H1 (cell line): Measurements from ENCODE around the gene TCF7L2. TPM values are rescaled to one million over a fixed set of nuclear protein-coding genes. Genes with fewer than 3 reads are reported as not detected.

ENCODE experiments used
- CTCF ChIA-PET: fragments of 300-600 bp; sonication (Branson Sonifier 250); formaldehyde crosslinking; loops from one replicate; lab custom pipeline; 2021; ENCODE audit not compliant: partially characterized antibody; lab: Charles Lee
- POLR2A ChIA-PET: fragments of 300-600 bp; sonication (Branson Sonifier 250); formaldehyde crosslinking; loops from one replicate; lab custom pipeline; 2021; ENCODE audit warnings: inconsistent platforms; ENCODE audit not compliant: partially characterized antibody; lab: Charles Lee
- DNase-seq, 2 experiments: peaks; one replicate each; pipeline versions ENCODE4 v3.0.0 to v3.0.0-alpha.2; 2010 to 2022; ENCODE audit warnings: low spot score in 2 of 2, low read depth in 1 of 2, mixed read lengths in 1 of 2
- FAIRE-seq: peaks from 2 replicates; lab custom pipeline; 2011; peaks lifted over from hg19 to GRCh38; lab: Jason Lieb, UNC
- H2AFZ ChIP-seq: 2 replicates; pipeline ENCODE4 v1.8.1; 2012; ENCODE audit warnings: low read length, inconsistent platforms
- H2AK5ac ChIP-seq: 2 replicates; pipeline ENCODE4 v1.6.1; 2013; ENCODE audit warnings: low read depth, low read length
- H2BK120ac ChIP-seq: replicated peaks from 2 replicates; pipeline ENCODE3; 2013; ENCODE audit warnings: low read depth, low read length, inconsistent platforms
- H2BK12ac ChIP-seq: 2 replicates; pipeline ENCODE4 v1.6.1; 2013; ENCODE audit warnings: low read depth, low read length
- H2BK15ac ChIP-seq: 2 replicates; pipeline ENCODE4 v1.6.1; 2013; ENCODE audit warnings: low read length
- H2BK20ac ChIP-seq: 2 replicates; pipeline ENCODE4 v1.6.1; 2013; ENCODE audit warnings: low read length
- H2BK5ac ChIP-seq: 2 replicates; pipeline ENCODE4 v1.6.1; 2013; ENCODE audit warnings: low read depth, low read length
- H3K14ac ChIP-seq: 2 replicates; pipeline ENCODE4 v1.6.1; 2013; ENCODE audit warnings: inconsistent platforms; ENCODE audit not compliant: insufficient read length
- H3K18ac ChIP-seq: 2 replicates; pipeline ENCODE4 v1.6.1; 2013; ENCODE audit warnings: low read length; ENCODE audit errors: extremely low read depth
- H3K23ac ChIP-seq: 2 replicates; pipeline ENCODE4 v1.6.1; 2013; ENCODE audit warnings: inconsistent platforms; ENCODE audit not compliant: insufficient read length
- H3K23me2 ChIP-seq: 2 replicates; pipeline ENCODE4 v1.6.1; 2013; ENCODE audit warnings: low read depth, low read length
- H3K27ac ChIP-seq: 2 replicates; pipeline ENCODE4 v1.6.1; 2011; ENCODE audit warnings: low read depth, low read length, inconsistent platforms
- H3K27me3 ChIP-seq, 4 experiments: replicated peaks in 1 of 4; 1 replicate in 1 of 4; 2 replicates in 3 of 4; pipeline versions ENCODE4 v1.6.1 to v1.8.1; 2011 to 2013; ENCODE audit warnings: low read length in 3 of 4, mild to moderate bottlenecking in 3 of 4, inconsistent platforms in 2 of 4, mixed read lengths in 2 of 4, moderate library complexity in 1 of 4; ENCODE audit not compliant: control insufficient read depth in 3 of 4, insufficient read depth in 3 of 4; ENCODE audit errors: extremely low read depth in 1 of 4
- H3K36me3 ChIP-seq, 4 experiments: 2 replicates each; pipeline versions ENCODE4 v1.6.1 to v1.8.1; 2011 to 2013; ENCODE audit warnings: mild to moderate bottlenecking in 4 of 4, low read length in 3 of 4, moderate library complexity in 2 of 4, control low read depth in 1 of 4, inconsistent platforms in 1 of 4; ENCODE audit not compliant: insufficient read depth in 4 of 4, control insufficient read depth in 2 of 4
- H3K4ac ChIP-seq: replicated peaks from 2 replicates; pipeline ENCODE3; 2013; ENCODE audit warnings: low read length, low read depth, mixed read lengths, inconsistent platforms; ENCODE audit not compliant: insufficient read length
- H3K4me1 ChIP-seq, 4 experiments: replicated peaks in 1 of 4; 1 replicate in 1 of 4; 2 replicates in 3 of 4; pipeline versions ENCODE4 v1.6.1 to v1.8.1; 2011 to 2013; ENCODE audit warnings: low read length in 3 of 4, inconsistent platforms in 2 of 4, mixed read lengths in 1 of 4; ENCODE audit not compliant: insufficient read depth in 4 of 4, control insufficient read depth in 3 of 4
- H3K4me2 ChIP-seq, 2 experiments: 2 replicates each; pipeline versions ENCODE4 v1.6.1 to v1.8.1; 2011 to 2013; ENCODE audit warnings: low read depth in 2 of 2, low read length in 2 of 2, control low read depth in 1 of 2, inconsistent platforms in 1 of 2, mild to moderate bottlenecking in 1 of 2; ENCODE audit not compliant: insufficient read depth in 1 of 2
- H3K4me3 ChIP-seq, 4 experiments: fragments of 200-600, 300-600 bp in 1 of 4; sonication (generic), shearing (Covaris generic), sonication (Bioruptor Twin) in 1 of 4; 2 replicates each; pipeline versions ENCODE4 v1.5.1 to v1.8.1; 2011 to 2016; ENCODE audit warnings: low read length in 4 of 4, low read depth in 3 of 4, control low read depth in 2 of 4, inconsistent platforms in 2 of 4, mild to moderate bottlenecking in 2 of 4, mixed read lengths in 1 of 4, moderate library complexity in 1 of 4; ENCODE audit not compliant: insufficient read depth in 2 of 4; ENCODE audit errors: extremely low read depth in 1 of 4
- H3K56ac ChIP-seq: replicated peaks from 2 replicates; pipeline ENCODE3; 2013; ENCODE audit warnings: low read depth, mild to moderate bottlenecking, mixed read lengths, low read length, inconsistent platforms; ENCODE audit not compliant: insufficient read length
- H3K79me1 ChIP-seq: 2 replicates; pipeline ENCODE4 v1.6.1; 2013; ENCODE audit warnings: low read depth, low read length, control low read depth
- H3K79me2 ChIP-seq, 2 experiments: 2 replicates each; pipeline versions ENCODE4 v1.6.1 to v1.8.1; 2012 to 2013; ENCODE audit warnings: low read length in 2 of 2, mild to moderate bottlenecking in 2 of 2, inconsistent platforms in 1 of 2; ENCODE audit not compliant: insufficient read depth in 2 of 2, control insufficient read depth in 1 of 2
- H3K9ac ChIP-seq, 4 experiments: replicated peaks in 1 of 4; 1 replicate in 1 of 4; 2 replicates in 3 of 4; pipeline versions ENCODE4 v1.6.1 to v1.8.1; 2011 to 2013; ENCODE audit warnings: low read depth in 3 of 4, low read length in 3 of 4, control low read depth in 2 of 4, mild to moderate bottlenecking in 2 of 4, moderate library complexity in 2 of 4, inconsistent platforms in 1 of 4; ENCODE audit errors: extremely low read depth in 1 of 4
- H3K9me3 ChIP-seq, 2 experiments: 2 replicates each; pipeline versions ENCODE4 v1.6.1 to v1.8.1; 2012 to 2013; ENCODE audit warnings: mild to moderate bottlenecking in 2 of 2, moderate library complexity in 2 of 2, control low read depth in 1 of 2, inconsistent platforms in 1 of 2, low read depth in 1 of 2, low read length in 1 of 2, mixed read lengths in 1 of 2; ENCODE audit not compliant: insufficient read depth in 2 of 2
- H4K20me1 ChIP-seq, 2 experiments: replicated peaks in 1 of 2; 2 replicates each; pipeline versions ENCODE3 to v1.8.1; 2011 to 2013; ENCODE audit warnings: inconsistent platforms in 2 of 2, low read length in 2 of 2, mild to moderate bottlenecking in 1 of 2; ENCODE audit not compliant: insufficient read depth in 2 of 2, control insufficient read depth in 1 of 2
- H4K5ac ChIP-seq: 2 replicates; pipeline ENCODE4 v1.6.1; 2013; ENCODE audit warnings: low read length, low read depth, mixed read lengths, inconsistent platforms; ENCODE audit not compliant: insufficient read length
- H4K8ac ChIP-seq: 2 replicates; pipeline ENCODE4 v1.8.0; 2013; ENCODE audit warnings: mild to moderate bottlenecking, moderate library complexity, low read length, inconsistent platforms; ENCODE audit not compliant: insufficient read depth; ENCODE audit errors: extremely low read depth
- H4K91ac ChIP-seq: replicated peaks from 2 replicates; pipeline ENCODE3; 2013; ENCODE audit warnings: low read length, mixed read lengths, inconsistent platforms; ENCODE audit not compliant: insufficient read length
- ASH2L ChIP-seq: fragments of 200-600, 300-600 bp; sonication (generic); IDR thresholded peaks from one replicate; pipeline ENCODE4 v1.7.1; 2017; ENCODE audit warnings: low read length
- CBX5 ChIP-seq: fragments of 300-800, 300-1000 bp; sonication (generic); IDR thresholded peaks from 2 replicates; pipeline ENCODE4 v1.7.1; 2016; ENCODE audit warnings: antibody characterized with exemption, low read length, low read depth
- CTBP2 ChIP-seq: IDR thresholded peaks from 2 replicates; pipeline ENCODE4 v1.7.0; 2011; ENCODE audit warnings: borderline replicate concordance, mild to moderate bottlenecking, moderate library complexity, mixed read lengths, low read length; ENCODE audit not compliant: insufficient read depth, insufficient read length
- KDM1A ChIP-seq: fragments of 200-600, 300-600 bp; sonication (generic); IDR thresholded peaks from 2 replicates; pipeline ENCODE4 v1.7.1; 2016; ENCODE audit warnings: mild to moderate bottlenecking, low read length, borderline replicate concordance
- KDM5A ChIP-seq: fragments of 200-600 bp; IDR thresholded peaks from 2 replicates; pipeline ENCODE4 v1.7.1; 2012; ENCODE audit warnings: mild to moderate bottlenecking, low read length, inconsistent platforms, mixed read lengths
- MAFK ChIP-seq: IDR thresholded peaks from 2 replicates; pipeline ENCODE4 v1.6.1; 2012; ENCODE audit warnings: low read depth, mild to moderate bottlenecking, improper control_type of control experiment, low read length
- TAF1 ChIP-seq: IDR thresholded peaks from 2 replicates; pipeline ENCODE4 v1.6.1; 2011; ENCODE audit warnings: mild to moderate bottlenecking, low read depth, low read length
- TAF7 ChIP-seq: optimal IDR thresholded peaks from 2 replicates; pipeline ENCODE3; 2011; ENCODE audit warnings: low read depth, mild to moderate bottlenecking, inconsistent platforms, low read length, moderate library complexity, borderline replicate concordance
- YY1 ChIP-seq: IDR thresholded peaks from 2 replicates; pipeline ENCODE4 v1.6.1; 2011; ENCODE audit warnings: low read depth, mild to moderate bottlenecking, low read length
- ZNF274 ChIP-seq: IDR thresholded peaks from 2 replicates; pipeline ENCODE4 v1.7.0; 2012; ENCODE audit warnings: low read length, borderline replicate concordance; ENCODE audit errors: extremely low read depth
- WGBS, 2 experiments: shearing (Covaris generic) in 1 of 2; methylation state at CpG; one replicate each; pipeline versions ENCODE4 v1.1.6 to v1.1.7; 2013 to 2015; ENCODE audit warnings: low lambda C conversion rate in 2 of 2, mixed read lengths in 2 of 2, inconsistent platforms in 1 of 2, low coverage in 1 of 2, missing lambda C conversion rate in 1 of 2; ENCODE audit not compliant: insufficient replicate concordance in 2 of 2, insufficient coverage in 1 of 2, insufficient read length in 1 of 2; ENCODE audit errors: extremely low coverage in 1 of 2, missing lambda C conversion rate in 1 of 2; 5-methylcytosine and 5-hydroxymethylcytosine counted together
- polyA plus RNA-seq, 7 experiments: library from polyadenylated mRNA; depleted of rRNA in 3 of 7; stranded (reverse) in 5 of 7; unstranded in 2 of 7; fragments of >200 nt in 5 of 7; fragments of 200-250 nt in 2 of 7; gene quantifications; 1 replicate in 5 of 7; 2 replicates in 1 of 7; 4 replicates in 1 of 7; pipeline versions ENCODE4 v1.2.1 to v1.2.3, GENCODE V29; 2011 to 2013; ENCODE audit warnings: missing spikeins in 2 of 7, mixed read lengths in 2 of 7
- total RNA-seq: library from RNA; stranded (reverse); fragmentation: NEBNext Ultra II Directional; extraction: Animal tissue kit (Norgen Biotek cat#: 25700); gene quantifications from 2 replicates; pipeline ENCODE4 v1.2.1, GENCODE V29; 2021

Gene TCF7L2
- total and polyA plus RNA-seq, 2 of the 8 experiments (the other 6 are each of a cell fraction or from before 2014, with no cell fraction given), result 33.9 to 67.3 TPM

- no peak overlapping the region for H2BK12ac ChIP-seq
- peaks cover 15 to 45% (median 33%) of the 10 kb centered on the region in 4 experiments for H3K4me1 ChIP-seq
- no peak for TF ChIP-seq TAF1
- no peak for TF ChIP-seq ZNF274
- TF ChIP-seq CBX5, result no peak
- TF ChIP-seq KDM5A, result no peak
- TF ChIP-seq TAF7, result no peak
- no peak for TF ChIP-seq ASH2L
- TF ChIP-seq YY1, result no peak
- no peak for TF ChIP-seq CTBP2
- no peak for TF ChIP-seq KDM1A
- no peak for TF ChIP-seq MAFK
- TF ChIP-seq, all 59 proteins: peak for 0
- no peak overlapping the region for H3K23ac ChIP-seq
- no peaks in the 10 kb centered on the region for H3K27me3 ChIP-seq
- no peak overlapping the region for H3K56ac ChIP-seq
- no peaks in the 10 kb centered on the region for H3K9me3 ChIP-seq
- no peak overlapping the region for H4K91ac ChIP-seq
- peaks cover 22 to 96% of the 10 kb centered on the region in 2 experiments for H3K79me2 ChIP-seq
- POLR2A ChIA-PET, result interaction anchor here (0.8 to 6.2 kb wide), 13 partner anchors 9 to 77 kb away, joined by 3 to 38 read pairs (median 3); no protein-coding TSS in a partner anchor
- no peak overlapping the region for H2BK5ac ChIP-seq
- no peak overlapping the region for H4K8ac ChIP-seq
- no peak for FAIRE-seq
- H3K4ac ChIP-seq, result no peak overlapping the region
- no peak overlapping the region for H3K27ac ChIP-seq
- CTCF ChIA-PET, result interaction anchor here (0.6 to 2.9 kb wide), 12 partner anchors 8 to 1512 kb away, joined by 3 to 10 read pairs (median 3); no protein-coding TSS in a partner anchor
- no peak for DNase-seq
- no peak overlapping the region for H3K4me2 ChIP-seq
- no peak overlapping the region for H4K5ac ChIP-seq
- peaks cover 21 to 41% of the 10 kb centered on the region in 2 experiments for H4K20me1 ChIP-seq
- no peak overlapping the region for H3K9ac ChIP-seq
- H3K36me3 ChIP-seq, result peaks cover 0 to 26% (median 0%) of the 10 kb centered on the region in 4 experiments; a peak in 2 of 8 replicates
- no peak overlapping the region for H3K18ac ChIP-seq
- WGBS, 2 experiments, result 86% methylated on average over 8 of the region's 8 CpGs; no CpG with 5 or more reads in 1 of the 2 experiments
- H3K4me3 ChIP-seq, result no peak overlapping the region
- no peak overlapping the region for H2AFZ ChIP-seq
- no peak overlapping the region for H2BK20ac ChIP-seq
- no peak overlapping the region for H3K14ac ChIP-seq
- H2BK15ac ChIP-seq, result no peak overlapping the region
- no peak overlapping the region for H2AK5ac ChIP-seq
- no peaks in the 10 kb centered on the region for H3K23me2 ChIP-seq
- no peak overlapping the region for H2BK120ac ChIP-seq
- peaks cover 23% of the 10 kb centered on the region for H3K79me1 ChIP-seq
Observed at GRCh38 chr10:112986544-112987190, 36.6 kb downstream of the TCF7L2 start.
